PFSK-1 (cell line): Measurements from ENCODE around the gene RERE.

ENCODE experiments used
- FOXP2 ChIP-seq: optimal IDR thresholded peaks from 2 replicates; pipeline ENCODE3; 2011; ENCODE audit warnings: borderline replicate concordance, control low read depth, inconsistent platforms; ENCODE audit not compliant: insufficient read depth; ENCODE audit errors: extremely low read length, extremely low read depth
- POLR2AphosphoS5 ChIP-seq: IDR thresholded peaks from 2 replicates; pipeline ENCODE4 v1.6.1; 2012; ENCODE audit warnings: low read depth, mild to moderate bottlenecking, control low read depth, low read length, moderate library complexity
- SIN3A ChIP-seq: IDR thresholded peaks from 2 replicates; pipeline ENCODE4 v1.6.1; 2012; ENCODE audit warnings: mild to moderate bottlenecking, low read length, moderate library complexity, borderline replicate concordance; ENCODE audit not compliant: insufficient read depth
- TAF1 ChIP-seq: IDR thresholded peaks from 2 replicates; pipeline ENCODE4 v1.6.1; 2012; ENCODE audit warnings: low read length, control low read depth, borderline replicate concordance; ENCODE audit not compliant: insufficient read depth
- TF ChIP-seq, protein P1 (sequence below), 2 experiments: IDR thresholded peaks; 2 replicates each; pipeline versions ENCODE4 v1.6.1 to v1.8.0; 2011 to 2012; ENCODE audit warnings: low read depth in 2 of 2, low read length in 2 of 2, control low read depth in 1 of 2, inconsistent platforms in 1 of 2, mild to moderate bottlenecking in 1 of 2, moderate library complexity in 1 of 2; ENCODE audit not compliant: insufficient read depth in 1 of 2

Gene RERE

DNA sequence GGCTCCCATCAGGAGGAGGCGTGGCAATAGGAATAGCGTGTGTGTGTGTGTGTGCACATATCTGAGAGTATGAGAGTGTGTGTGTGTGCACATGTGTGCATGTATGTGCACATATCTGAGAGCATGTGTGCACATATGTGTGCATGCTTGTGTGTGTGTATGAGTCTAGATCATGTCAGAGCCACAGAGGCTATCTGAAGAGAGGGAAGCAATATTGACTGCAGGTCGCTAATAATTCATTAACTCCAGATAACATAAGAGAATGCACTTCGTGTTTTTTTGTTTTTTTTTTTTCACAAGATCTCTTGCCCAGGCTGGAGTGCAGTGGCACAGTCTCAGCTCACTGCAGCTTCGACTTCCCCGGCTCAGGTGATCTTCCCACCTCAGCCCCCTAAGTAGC is 504.2 kb downstream of the RERE start:
- TF ChIP-seq, protein P1, sequence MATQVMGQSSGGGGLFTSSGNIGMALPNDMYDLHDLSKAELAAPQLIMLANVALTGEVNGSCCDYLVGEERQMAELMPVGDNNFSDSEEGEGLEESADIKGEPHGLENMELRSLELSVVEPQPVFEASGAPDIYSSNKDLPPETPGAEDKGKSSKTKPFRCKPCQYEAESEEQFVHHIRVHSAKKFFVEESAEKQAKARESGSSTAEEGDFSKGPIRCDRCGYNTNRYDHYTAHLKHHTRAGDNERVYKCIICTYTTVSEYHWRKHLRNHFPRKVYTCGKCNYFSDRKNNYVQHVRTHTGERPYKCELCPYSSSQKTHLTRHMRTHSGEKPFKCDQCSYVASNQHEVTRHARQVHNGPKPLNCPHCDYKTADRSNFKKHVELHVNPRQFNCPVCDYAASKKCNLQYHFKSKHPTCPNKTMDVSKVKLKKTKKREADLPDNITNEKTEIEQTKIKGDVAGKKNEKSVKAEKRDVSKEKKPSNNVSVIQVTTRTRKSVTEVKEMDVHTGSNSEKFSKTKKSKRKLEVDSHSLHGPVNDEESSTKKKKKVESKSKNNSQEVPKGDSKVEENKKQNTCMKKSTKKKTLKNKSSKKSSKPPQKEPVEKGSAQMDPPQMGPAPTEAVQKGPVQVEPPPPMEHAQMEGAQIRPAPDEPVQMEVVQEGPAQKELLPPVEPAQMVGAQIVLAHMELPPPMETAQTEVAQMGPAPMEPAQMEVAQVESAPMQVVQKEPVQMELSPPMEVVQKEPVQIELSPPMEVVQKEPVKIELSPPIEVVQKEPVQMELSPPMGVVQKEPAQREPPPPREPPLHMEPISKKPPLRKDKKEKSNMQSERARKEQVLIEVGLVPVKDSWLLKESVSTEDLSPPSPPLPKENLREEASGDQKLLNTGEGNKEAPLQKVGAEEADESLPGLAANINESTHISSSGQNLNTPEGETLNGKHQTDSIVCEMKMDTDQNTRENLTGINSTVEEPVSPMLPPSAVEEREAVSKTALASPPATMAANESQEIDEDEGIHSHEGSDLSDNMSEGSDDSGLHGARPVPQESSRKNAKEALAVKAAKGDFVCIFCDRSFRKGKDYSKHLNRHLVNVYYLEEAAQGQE (IDR thresholded peaks at IDR 0.05; ENCODE audit: insufficient read depth in 1 of 2, low read depth in 2 of 2, low read length in 2 of 2), result no peak
- no peak for TF ChIP-seq SIN3A
- TF ChIP-seq TAF1, result no peak
- TF ChIP-seq FOXP2, result no peak
- TF ChIP-seq POLR2AphosphoS5, result no peak

DNA sequence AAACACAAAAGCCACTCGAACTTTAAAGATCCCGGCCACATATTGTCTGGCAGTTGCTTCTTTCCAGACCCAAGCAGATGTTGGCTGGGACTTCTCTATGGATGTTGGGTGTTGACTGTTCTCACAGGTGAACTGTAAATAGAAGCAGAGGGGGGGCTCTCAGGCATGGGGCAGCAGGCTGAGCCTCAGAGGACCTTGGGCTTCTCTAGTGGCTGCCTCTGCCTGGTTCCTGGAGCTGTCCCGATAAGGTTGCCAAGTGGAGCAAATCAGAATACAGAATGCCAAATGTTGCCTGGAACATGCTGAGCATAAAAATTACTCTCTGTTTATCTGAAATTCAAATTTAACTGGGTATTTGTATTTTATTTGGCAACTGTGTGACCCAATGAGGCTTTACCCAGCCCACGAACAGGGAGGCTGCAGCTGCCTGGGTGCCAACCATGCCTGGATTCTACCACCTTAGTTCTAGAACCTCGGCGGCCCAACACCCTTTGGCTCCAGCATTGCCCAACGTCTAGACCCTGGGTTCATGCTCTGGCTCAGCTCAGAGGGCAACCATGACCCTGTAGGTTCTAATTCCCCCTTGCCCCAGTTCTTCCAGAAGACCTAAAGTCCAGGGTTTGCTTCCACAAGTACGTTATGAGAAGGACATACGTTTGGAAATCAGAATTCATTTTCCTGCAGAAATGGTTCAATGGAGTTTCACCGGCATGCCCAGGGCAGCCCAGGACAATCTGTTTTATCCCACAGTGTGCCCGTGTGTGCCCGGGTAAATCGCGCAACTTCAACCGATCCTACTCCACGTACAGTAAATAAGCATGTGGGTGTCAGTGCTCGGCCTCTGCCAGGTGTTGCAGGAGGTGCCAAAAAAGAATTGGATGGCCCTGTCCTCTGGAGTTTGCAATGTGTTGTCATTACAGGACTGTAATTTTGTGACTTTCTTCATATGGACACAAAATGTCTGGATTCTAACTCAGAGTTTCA is 504.9 kb downstream of the RERE start:
- TF ChIP-seq POLR2AphosphoS5 (no peak), TAF1 (no peak), FOXP2 (no peak)
- TF ChIP-seq, protein P1 (IDR thresholded peaks at IDR 0.05; ENCODE audit: insufficient read depth in 1 of 2, low read depth in 2 of 2, low read length in 2 of 2), result no peak

DNA sequence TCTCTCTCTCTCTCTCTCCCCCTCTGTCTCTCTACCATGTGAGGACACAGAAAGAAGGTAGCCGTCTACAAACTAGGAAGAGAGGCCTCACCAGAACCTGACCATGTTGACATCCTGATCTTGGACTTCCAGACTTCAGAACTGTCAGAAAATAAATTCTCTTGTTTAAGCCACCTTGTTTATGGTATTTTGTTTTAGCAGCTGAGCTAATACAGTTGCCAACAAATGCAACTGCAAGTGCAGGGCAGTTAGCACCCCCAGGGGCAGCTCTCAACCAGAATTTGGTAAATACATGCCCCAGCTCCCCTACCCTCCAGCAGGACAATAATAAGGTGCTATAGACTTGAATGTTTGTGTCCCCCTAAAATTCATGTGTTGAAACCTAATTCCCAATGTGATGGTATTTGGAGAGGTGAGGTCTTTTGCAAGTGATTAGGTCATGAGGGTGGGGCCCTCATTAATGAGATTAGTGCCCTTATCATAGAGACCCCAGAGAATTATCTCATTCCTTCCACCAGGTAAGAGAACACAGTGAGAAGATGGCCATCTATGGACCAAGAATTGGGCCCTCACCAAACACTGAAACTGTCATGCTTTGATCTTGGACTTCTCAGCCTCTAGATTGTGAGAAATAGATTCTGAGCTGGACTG is 506.2 kb downstream of the RERE start:
- TF ChIP-seq SIN3A, result no peak
- no peak for TF ChIP-seq POLR2AphosphoS5
- no peak for TF ChIP-seq FOXP2
- no peak for TF ChIP-seq TAF1
- TF ChIP-seq, protein P1 (IDR thresholded peaks at IDR 0.05; ENCODE audit: insufficient read depth in 1 of 2, low read depth in 2 of 2, low read length in 2 of 2), result no peak

DNA sequence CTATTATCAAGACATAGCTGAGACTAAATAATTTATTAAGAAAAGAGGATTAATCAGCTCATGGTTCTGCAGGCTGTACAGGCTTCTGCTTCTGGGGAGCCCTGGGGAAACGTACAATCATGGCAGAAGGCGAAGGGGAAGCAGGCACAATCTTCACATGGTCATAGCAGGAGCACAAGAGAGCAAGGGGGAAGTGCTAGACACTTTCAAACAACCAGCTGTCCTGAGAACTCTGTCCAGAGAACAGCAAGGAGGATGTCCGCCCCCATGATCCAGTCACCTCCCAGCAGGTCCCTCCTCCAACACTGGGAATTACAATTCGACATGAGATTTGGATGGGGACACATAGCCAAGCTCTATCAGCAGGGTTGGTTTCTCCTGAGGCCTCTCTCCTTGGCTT is 509.8 kb downstream of the RERE start:
- TF ChIP-seq POLR2AphosphoS5, result no peak
- TF ChIP-seq, protein P1 (IDR thresholded peaks at IDR 0.05; ENCODE audit: insufficient read depth in 1 of 2, low read depth in 2 of 2, low read length in 2 of 2), result no peak
- no peak for TF ChIP-seq SIN3A
- TF ChIP-seq FOXP2, result no peak
- no peak for TF ChIP-seq TAF1
